Heart left ventricle (tissue), 16 donors: Measurements from ENCODE around the gene XYLT1. TPM values are rescaled to one million over a fixed set of nuclear protein-coding genes. Genes with fewer than 3 reads are reported as not detected.

Experiments
- ATAC-seq, 4 donors: fragments of 200-7000 bp; cut with Tn5 transposase; one replicate each; pipeline ENCODE4 v1.9.1; 2020 to 2022; ENCODE audit warnings: moderate library complexity in 4 of 4, mild to moderate bottlenecking in 3 of 4, moderate number of reproducible peaks in 1 of 4
- DNase-seq, 5 donors: peaks; one replicate each; pipeline ENCODE4 v3.0.0-alpha.2; 2020
- H3K27ac ChIP-seq, 12 donors: fragments of 200-600 bp; sonication (generic) in 4 of 12; one replicate each; pipeline versions ENCODE4 v1.5.0 to v1.8.0; 2016 to 2022; ENCODE audit warnings: mild to moderate bottlenecking in 2 of 12
- H3K27me3 ChIP-seq, 9 donors: fragments of 200-600 bp; sonication (generic) in 2 of 9; one replicate each; pipeline versions ENCODE4 v1.5.1 to v1.8.0; 2016 to 2022; ENCODE audit warnings: mild to moderate bottlenecking in 3 of 9
- H3K36me3 ChIP-seq, 9 donors: fragments of 200-600 bp; sonication (generic) in 2 of 9; one replicate each; pipeline versions ENCODE4 v1.5.0 to v1.8.0; 2018 to 2022; ENCODE audit warnings: mild to moderate bottlenecking in 2 of 9
- H3K4me1 ChIP-seq, 12 donors: fragments of 200-600 bp; sonication (generic) in 4 of 12; one replicate each; pipeline versions ENCODE4 v1.5.0 to v1.8.0; 2016 to 2022; ENCODE audit warnings: mild to moderate bottlenecking in 3 of 12
- H3K4me3 ChIP-seq, 12 donors: fragments of 200-600 bp; sonication (generic) in 4 of 12; one replicate each; pipeline versions ENCODE4 v1.5.0 to v1.8.0; 2017 to 2022; ENCODE audit warnings: mild to moderate bottlenecking in 9 of 12, moderate library complexity in 4 of 12
- H3K9me3 ChIP-seq, 12 donors: fragments of 200-600 bp; sonication (generic) in 4 of 12; one replicate each; pipeline versions ENCODE4 v1.5.0 to v1.8.0; 2016 to 2022; ENCODE audit warnings: mild to moderate bottlenecking in 1 of 12
- CTCF ChIP-seq, 12 donors: fragments of 200-600 bp; sonication (generic) in 4 of 12; IDR thresholded peaks; one replicate each; pipeline versions ENCODE4 v1.5.0 to v1.8.0; 2018 to 2022; ENCODE audit warnings: antibody characterized with exemption in 12 of 12, mild to moderate bottlenecking in 5 of 12
- POLR2A ChIP-seq, 2 donors: fragments of 450-650 bp; IDR thresholded peaks; one replicate each; pipeline ENCODE4 v1.6.1; 2017; ENCODE audit warnings: antibody characterized with exemption in 2 of 2, mild to moderate bottlenecking in 2 of 2, moderate library complexity in 2 of 2
- WGBS, 4 donors: extraction: QIAGEN DNeasy Blood & Tissue Kit in 2 of 4; methylation state at CpG; one replicate each; pipeline versions ENCODE4 v1.1.5 to v1.1.7; 2013 to 2018; 5-methylcytosine and 5-hydroxymethylcytosine counted together
- intact Hi-C, 10 donors: fragments of 100-400 bp; cut with DNase I; formaldehyde crosslinking; loops; one replicate each; pipeline versions ENCODE4 v1.11.1 to v1.14.2; 2022
- polyA plus RNA-seq, 2 donors: library from polyadenylated mRNA; stranded (reverse); fragments of 200-250 nt; gene quantifications; one replicate each; pipeline ENCODE4 v1.2.3, GENCODE V29; 2013
- total RNA-seq, 9 donors: library from RNA; depleted of rRNA in 2 of 9; stranded (reverse); fragments of >200 nt in 2 of 9; fragmentation: NEBNext Ultra II Directional in 3 of 9; extraction: Animal tissue kit (Norgen Biotek cat#: 25700) in 3 of 9; gene quantifications; one replicate each; pipeline versions ENCODE4 v1.1.0 to v1.2.4, GENCODE V29; 2016 to 2023
- donor health status: ischemic (EF 13 %, LVEDD 7.1; RV severe dilation, severe dysfunction).
- donor health status: healthy with polysubstance abuse.
- donor health status: DM: no; HTN: yes; CAD: no.
- donor health status: DM: no; HTN: no; CAD: no.
- donor health status: ischemic (EF 25% LVEDD 6.9; RV normal size, moderate dysfunction).
- donor health status: ischemic (EF 25% LVEDD 5.7; RV mildly dilated, moderate dysfunction).
- donor health status: healthy.
- donor health status: DM: yes; HTN: yes; CAD: no.
- donor health status: ischemic (EF 35%, LVEDD 5.7; RV mildly dilated, moderate dysfunction).
- donor health status: nonischemic (EF 11% LVEDD 7.7; RV severe dilation, severe dysfunction).
- donor health status: DM: yes; HTN: yes; CAD: no.
- donor health status: PGD.
- donor health status: ischemic (EF 29% LVEDD 5.4; RV normal size, mild dysfunction).
- donor health status: nonischemic (EF 23%, LVEDD 6.1; RV moderate dilation, normal function).

The XYLT1 gene
- total and polyA plus RNA-seq, 11 donors: 0.46 to 12.3 (median 2.4) TPM

DNA sequence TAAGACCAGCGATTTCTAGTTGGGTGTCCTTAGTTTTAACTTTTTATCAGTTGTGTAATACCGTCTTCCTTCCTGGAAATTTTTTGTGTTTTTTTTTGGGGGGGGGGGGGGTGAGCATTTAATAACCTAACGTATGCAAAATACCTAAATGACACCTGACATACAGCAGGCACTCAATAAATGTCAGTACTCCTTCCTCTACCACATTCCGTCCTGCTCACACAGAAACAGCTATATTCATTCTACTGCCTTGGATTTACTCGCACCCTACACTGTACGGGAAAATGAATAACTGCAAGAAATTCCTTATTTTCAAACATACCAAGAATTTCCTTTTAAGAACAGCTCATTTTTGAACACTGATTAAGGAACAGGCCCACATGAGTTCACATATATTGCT, 5.3 kb downstream of the XYLT1 start:
- H3K27me3 ChIP-seq: peaks cover 0 to 36% (median 19%) of the 10 kb centered on the region in 9 donors
- no peaks in the 10 kb centered on the region for H3K9me3 ChIP-seq
- TF ChIP-seq POLR2A (IDR thresholded peaks at IDR 0.05) (no peak), CTCF (IDR thresholded peaks at IDR 0.05) (no peak)
- peaks cover 0 to 35% (median 13%) of the 10 kb centered on the region in 12 donors for H3K4me1 ChIP-seq
- 85 to 92% (median 89%) methylated on average over 6 of the region's 6 CpGs for WGBS, 4 donors
- ATAC-seq (no peak), DNase-seq (no peak)
- no peaks in the 10 kb centered on the region for H3K36me3 ChIP-seq
- no peak overlapping the region for H3K4me3 ChIP-seq
- intact Hi-C loops: loop anchor here (5.0 to 10.0 kb wide), 7 partner anchors 59 to 603 kb away; no protein-coding TSS in a partner anchor
- no peak overlapping the region for H3K27ac ChIP-seq

DNA sequence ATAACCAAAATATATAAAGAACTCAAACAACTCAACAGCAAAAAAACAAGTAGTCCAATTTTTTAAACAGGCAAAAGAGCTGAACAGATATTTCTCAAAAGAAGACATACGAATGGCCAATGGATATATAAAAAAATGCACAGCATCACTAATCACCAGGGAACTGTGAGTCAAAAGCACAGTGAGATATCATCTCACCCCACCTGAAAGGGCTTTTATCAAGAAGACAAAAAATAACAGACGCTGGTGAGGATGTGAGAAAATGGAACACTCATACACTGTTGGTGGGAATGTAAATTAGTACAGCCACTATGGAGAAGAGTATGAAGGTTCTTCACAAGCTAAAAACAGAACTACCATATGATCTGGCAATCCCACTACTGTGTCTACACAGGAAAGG, 7.4 kb downstream of the XYLT1 start:
- Histone ChIP-seq H3K4me3 (no peak overlapping the region), H3K9me3 (no peaks in the 10 kb centered on the region), H3K27me3 (peaks cover 0 to 21% (median 4%) of the 10 kb centered on the region in 9 donors), H3K27ac (no peak overlapping the region), H3K36me3 (no peaks in the 10 kb centered on the region), H3K4me1 (peaks cover 0 to 26% (median 6%) of the 10 kb centered on the region in 12 donors)
- no peak for DNase-seq
- intact Hi-C loops: loop anchor here in 5 of 10 donors (5.0 to 10.0 kb wide), 5 partner anchors 61 to 269 kb away; no protein-coding TSS in a partner anchor
- no peak for ATAC-seq
- no peak for TF ChIP-seq POLR2A (IDR thresholded peaks at IDR 0.05)
- TF ChIP-seq CTCF (IDR thresholded peaks at IDR 0.05): no peak
- WGBS, 4 donors: 90 to 98% (median 92%) methylated on average over 2 of the region's 2 CpGs

- TF ChIP-seq CTCF (IDR thresholded peaks at IDR 0.05) (no peak), POLR2A (IDR thresholded peaks at IDR 0.05) (no peak)
- intact Hi-C loops: loop anchor here in 5 of 10 donors (5.0 to 10.0 kb wide), 5 partner anchors 63 to 267 kb away; no protein-coding TSS in a partner anchor
- H3K36me3 ChIP-seq: no peaks in the 10 kb centered on the region
- peak overlapping the region in 1 of 12 donors; percentile 12 for H3K4me3 ChIP-seq
- 83 to 92% (median 89%) methylated on average over 13 of the region's 13 CpGs for WGBS, 4 donors
- H3K27ac ChIP-seq: no peak overlapping the region
- DNase-seq: no peak
- H3K27me3 ChIP-seq: peaks cover 0 to 9% (median 0%) of the 10 kb centered on the region in 9 donors
- no peak for ATAC-seq
- H3K9me3 ChIP-seq: no peaks in the 10 kb centered on the region
- peaks cover 0 to 23% (median 6%) of the 10 kb centered on the region in 12 donors for H3K4me1 ChIP-seq
These were observed 8.6 kb downstream of the XYLT1 start for GRCh38 chr16:17461951-17462729.

- H3K27me3 ChIP-seq: peaks cover 0 to 4% (median 0%) of the 10 kb centered on the region in 9 donors
- WGBS, 4 donors: 78 to 88% (median 82%) methylated on average over 3 of the region's 3 CpGs
- H3K9me3 ChIP-seq: no peaks in the 10 kb centered on the region
- TF ChIP-seq POLR2A (IDR thresholded peaks at IDR 0.05) (no peak), CTCF (IDR thresholded peaks at IDR 0.05) (no peak)
- DNase-seq (no peak), ATAC-seq (no peak)
- no peak overlapping the region for H3K4me3 ChIP-seq
- H3K27ac ChIP-seq: no peak overlapping the region
- peaks cover 0 to 23% (median 6%) of the 10 kb centered on the region in 12 donors for H3K4me1 ChIP-seq
- H3K36me3 ChIP-seq: no peaks in the 10 kb centered on the region
- intact Hi-C loops: loop anchor here in 5 of 10 donors (5.0 to 10.0 kb wide), 5 partner anchors 64 to 266 kb away; no protein-coding TSS in a partner anchor
These were observed 9.9 kb downstream of the XYLT1 start for GRCh38 chr16:17460890-17461289.
